Fibroblast of the aortic adventitia (primary cell): ENCODE data around the gene TBL1XR1. TPM values are rescaled to one million over a fixed set of nuclear protein-coding genes. Genes with fewer than 3 reads are reported as not detected.
"Not testable (repeated sequence)": the region's sequence is repeated elsewhere in the genome, so short reads cannot be mapped to it uniquely, and the experiment has no call there.

Experiments
- DNase-seq: peaks from one replicate; pipeline ENCODE4 v3.0.0-alpha.2; 2010; ENCODE audit warnings: low read depth
- H3K4me3 ChIP-seq: 2 replicates; pipeline ENCODE4 v1.5.1; 2011; ENCODE audit warnings: low read depth, mild to moderate bottlenecking, control low read depth, low read length, moderate library complexity
- CTCF ChIP-seq: IDR thresholded peaks from 2 replicates; pipeline ENCODE4 v1.5.1; 2011; ENCODE audit warnings: mild to moderate bottlenecking, low read length, control low read depth, inconsistent platforms; ENCODE audit not compliant: insufficient read depth
- total RNA-seq: library from RNA; depleted of rRNA; stranded (reverse); fragments of >200 nt; gene quantifications from 2 replicates; pipeline ENCODE4 v1.2.3, GENCODE V29; 2012; ENCODE audit warnings: low replicate concordance

The TBL1XR1 gene
- total RNA-seq, 1 donor: 171 TPM

- TF ChIP-seq CTCF: no peak
- no peak overlapping the region for H3K4me3 ChIP-seq
- no peak for DNase-seq
Observed at GRCh38 chr3:177141899-177142646, 55.2 kb downstream of the TBL1XR1 start.

GRCh38 chr3:177141471-177141870, 55.8 kb downstream of the TBL1XR1 start:
- DNase-seq: no peak
- no peak for TF ChIP-seq CTCF

GRCh38 chr3:177139220-177139619, 58.1 kb downstream of the TBL1XR1 start:
- DNase-seq, H3K4me3 ChIP-seq: not testable (repeated sequence)

More at GRCh38 chr3:177141471-177141870, 55.8 kb downstream of the TBL1XR1 start:
- no peak overlapping the region for H3K4me3 ChIP-seq

- DNase-seq: no peak
- H3K4me3 ChIP-seq: no peak overlapping the region
- no peak for TF ChIP-seq CTCF
Observed at GRCh38 chr3:177137774-177138705, 59.2 kb downstream of the TBL1XR1 start.

- no peak for TF ChIP-seq CTCF
- DNase-seq: no peak
- no peak overlapping the region for H3K4me3 ChIP-seq
Observed at GRCh38 chr3:177136741-177137140, 60.5 kb downstream of the TBL1XR1 start.

- DNase-seq: no peak
- TF ChIP-seq CTCF: no peak
- no peak overlapping the region for H3K4me3 ChIP-seq
Observed at GRCh38 chr3:177135841-177136492, 61.3 kb downstream of the TBL1XR1 start.

GRCh38 chr3:177134816-177135210, 62.5 kb downstream of the TBL1XR1 start:
- no peak overlapping the region for H3K4me3 ChIP-seq
- DNase-seq: no peak
- TF ChIP-seq CTCF: no peak
